ENCODE data around the gene IGSF5.

- TF ChIP-seq, protein P1, sequence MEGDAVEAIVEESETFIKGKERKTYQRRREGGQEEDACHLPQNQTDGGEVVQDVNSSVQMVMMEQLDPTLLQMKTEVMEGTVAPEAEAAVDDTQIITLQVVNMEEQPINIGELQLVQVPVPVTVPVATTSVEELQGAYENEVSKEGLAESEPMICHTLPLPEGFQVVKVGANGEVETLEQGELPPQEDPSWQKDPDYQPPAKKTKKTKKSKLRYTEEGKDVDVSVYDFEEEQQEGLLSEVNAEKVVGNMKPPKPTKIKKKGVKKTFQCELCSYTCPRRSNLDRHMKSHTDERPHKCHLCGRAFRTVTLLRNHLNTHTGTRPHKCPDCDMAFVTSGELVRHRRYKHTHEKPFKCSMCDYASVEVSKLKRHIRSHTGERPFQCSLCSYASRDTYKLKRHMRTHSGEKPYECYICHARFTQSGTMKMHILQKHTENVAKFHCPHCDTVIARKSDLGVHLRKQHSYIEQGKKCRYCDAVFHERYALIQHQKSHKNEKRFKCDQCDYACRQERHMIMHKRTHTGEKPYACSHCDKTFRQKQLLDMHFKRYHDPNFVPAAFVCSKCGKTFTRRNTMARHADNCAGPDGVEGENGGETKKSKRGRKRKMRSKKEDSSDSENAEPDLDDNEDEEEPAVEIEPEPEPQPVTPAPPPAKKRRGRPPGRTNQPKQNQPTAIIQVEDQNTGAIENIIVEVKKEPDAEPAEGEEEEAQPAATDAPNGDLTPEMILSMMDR (IDR thresholded peaks at IDR 0.05; ENCODE audit: insufficient read depth, low read depth, low read length): peak; percentile 99
- TF ChIP-seq EZH2 (IDR thresholded peaks at IDR 0.05; ENCODE audit: insufficient read depth, low read length): no peak
These were observed 43.4 kb downstream of the IGSF5 start for GRCh38 chr21:39788383-39788782.
